Measurements from ENCODE around the gene OVOL1.

Gene OVOL1

DNA sequence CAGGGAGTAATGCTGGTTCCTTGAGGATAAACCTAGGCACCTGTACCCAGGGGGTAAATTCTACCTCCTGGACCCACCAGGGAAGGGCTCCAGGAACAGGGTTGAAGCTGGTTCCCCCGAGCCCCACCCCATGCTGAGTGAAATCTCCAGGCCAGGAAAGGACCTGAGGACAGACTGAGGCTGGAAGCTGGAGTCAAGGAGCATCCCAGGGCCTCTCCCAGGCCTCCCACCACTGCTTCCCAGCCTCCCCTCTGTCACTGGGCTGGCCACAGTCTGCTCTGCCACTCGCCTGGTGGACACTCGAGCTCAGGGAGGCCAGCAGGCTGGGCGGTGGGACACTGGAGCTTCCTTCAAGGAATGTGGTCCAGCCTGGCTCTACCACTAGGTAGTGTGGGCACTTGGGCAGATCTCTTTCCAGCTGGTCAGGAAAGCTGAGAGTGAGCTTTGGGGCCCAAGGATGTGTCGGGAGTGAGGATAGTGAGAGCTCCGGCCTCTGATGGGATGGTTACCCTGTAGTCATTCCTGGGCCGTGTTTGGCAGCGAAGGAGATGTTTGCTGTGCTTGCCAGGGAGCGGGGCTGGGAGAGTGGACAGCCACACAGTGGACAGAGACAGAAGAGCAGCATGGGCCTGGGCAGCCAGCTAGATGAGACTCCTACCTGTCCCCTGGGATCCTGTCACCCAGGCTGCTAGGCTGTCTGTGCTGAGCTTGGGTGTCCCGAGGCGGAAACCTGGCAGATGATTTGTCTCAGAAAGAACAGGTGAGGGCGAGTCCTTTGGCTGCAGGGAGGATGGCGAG is 3.4 kb downstream of the OVOL1 start:
- no peaks in the 10 kb centered on the region for H3K36me3 ChIP-seq (ENCODE audit: insufficient read depth)
- peaks cover 19% of the 10 kb centered on the region for H3K27me3 ChIP-seq (ENCODE audit: insufficient read depth, low read depth)
- H3K79me2 ChIP-seq (ENCODE audit: insufficient read depth, low read depth) = no peaks in the 10 kb centered on the region
- no peak overlapping the region for H3K4me3 ChIP-seq (IDR thresholded peaks at IDR 0.05; ENCODE audit: insufficient read depth, low read depth, low read length)
- H4K20me1 ChIP-seq (ENCODE audit: insufficient read depth) = no peaks in the 10 kb centered on the region
- H3K4me1 ChIP-seq (ENCODE audit: low read depth, poor library complexity, severe bottlenecking) = no peaks in the 10 kb centered on the region
- H3K4me2 ChIP-seq = no peak overlapping the region
- H3K27ac ChIP-seq = no peak overlapping the region
- TF ChIP-seq, protein P1, sequence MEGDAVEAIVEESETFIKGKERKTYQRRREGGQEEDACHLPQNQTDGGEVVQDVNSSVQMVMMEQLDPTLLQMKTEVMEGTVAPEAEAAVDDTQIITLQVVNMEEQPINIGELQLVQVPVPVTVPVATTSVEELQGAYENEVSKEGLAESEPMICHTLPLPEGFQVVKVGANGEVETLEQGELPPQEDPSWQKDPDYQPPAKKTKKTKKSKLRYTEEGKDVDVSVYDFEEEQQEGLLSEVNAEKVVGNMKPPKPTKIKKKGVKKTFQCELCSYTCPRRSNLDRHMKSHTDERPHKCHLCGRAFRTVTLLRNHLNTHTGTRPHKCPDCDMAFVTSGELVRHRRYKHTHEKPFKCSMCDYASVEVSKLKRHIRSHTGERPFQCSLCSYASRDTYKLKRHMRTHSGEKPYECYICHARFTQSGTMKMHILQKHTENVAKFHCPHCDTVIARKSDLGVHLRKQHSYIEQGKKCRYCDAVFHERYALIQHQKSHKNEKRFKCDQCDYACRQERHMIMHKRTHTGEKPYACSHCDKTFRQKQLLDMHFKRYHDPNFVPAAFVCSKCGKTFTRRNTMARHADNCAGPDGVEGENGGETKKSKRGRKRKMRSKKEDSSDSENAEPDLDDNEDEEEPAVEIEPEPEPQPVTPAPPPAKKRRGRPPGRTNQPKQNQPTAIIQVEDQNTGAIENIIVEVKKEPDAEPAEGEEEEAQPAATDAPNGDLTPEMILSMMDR (conservative IDR thresholded peaks at IDR 0.05; ENCODE audit: low read depth, low read length) = no peak
- no peak overlapping the region for H2AFZ ChIP-seq (ENCODE audit: low read depth)
- H3K9ac ChIP-seq = no peak overlapping the region

DNA sequence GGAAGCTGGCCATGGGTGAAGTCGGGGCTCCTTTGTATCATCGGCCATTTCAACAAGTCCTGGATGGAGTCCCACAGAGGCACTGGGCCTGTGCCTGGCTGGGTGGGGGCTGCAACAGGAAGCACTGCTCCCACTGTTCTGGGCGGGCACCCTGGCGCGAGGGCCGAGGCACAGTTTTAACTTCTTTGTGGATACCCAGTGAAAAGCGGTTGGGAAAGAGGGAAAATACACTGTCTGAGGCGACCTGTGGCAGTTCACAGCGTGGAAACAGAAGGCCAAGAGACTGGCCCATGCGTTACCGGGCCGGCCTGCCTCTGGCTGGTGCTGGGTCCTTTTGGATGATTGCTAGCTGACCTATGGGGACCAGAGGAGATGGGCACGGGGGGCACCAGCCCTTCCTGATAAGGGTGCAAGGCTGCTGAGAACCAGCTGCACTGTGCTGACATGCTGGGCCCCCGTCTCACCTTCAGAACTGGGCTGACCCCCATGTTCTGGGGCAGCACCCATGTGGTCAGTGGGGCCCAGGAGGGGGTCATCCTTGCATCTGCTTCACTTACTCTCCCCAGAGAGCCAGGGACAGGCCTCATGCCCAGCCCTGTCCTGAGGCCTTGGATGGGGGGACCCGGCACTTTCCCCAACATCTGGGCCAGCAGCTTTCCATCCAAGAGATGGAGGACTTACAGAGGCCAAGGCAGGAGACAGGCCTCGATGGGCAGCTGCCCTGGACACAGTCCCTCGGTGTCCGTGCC is 4.2 kb downstream of the OVOL1 start:
- Histone ChIP-seq H2AFZ (ENCODE audit: low read depth) (no peak overlapping the region), H3K27ac (no peak overlapping the region), H3K9ac (no peak overlapping the region), H3K4me3 (IDR thresholded peaks at IDR 0.05; ENCODE audit: insufficient read depth, low read depth, low read length) (no peak overlapping the region), H3K36me3 (ENCODE audit: insufficient read depth) (no peaks in the 10 kb centered on the region), H3K27me3 (ENCODE audit: insufficient read depth, low read depth) (peaks cover 20% of the 10 kb centered on the region), H3K4me1 (ENCODE audit: low read depth, poor library complexity, severe bottlenecking) (no peaks in the 10 kb centered on the region), H3K79me2 (ENCODE audit: insufficient read depth, low read depth) (no peaks in the 10 kb centered on the region), H4K20me1 (ENCODE audit: insufficient read depth) (no peaks in the 10 kb centered on the region), H3K4me2 (no peak overlapping the region)
- TF ChIP-seq, protein P1 (conservative IDR thresholded peaks at IDR 0.05; ENCODE audit: low read depth, low read length) = no peak

DNA sequence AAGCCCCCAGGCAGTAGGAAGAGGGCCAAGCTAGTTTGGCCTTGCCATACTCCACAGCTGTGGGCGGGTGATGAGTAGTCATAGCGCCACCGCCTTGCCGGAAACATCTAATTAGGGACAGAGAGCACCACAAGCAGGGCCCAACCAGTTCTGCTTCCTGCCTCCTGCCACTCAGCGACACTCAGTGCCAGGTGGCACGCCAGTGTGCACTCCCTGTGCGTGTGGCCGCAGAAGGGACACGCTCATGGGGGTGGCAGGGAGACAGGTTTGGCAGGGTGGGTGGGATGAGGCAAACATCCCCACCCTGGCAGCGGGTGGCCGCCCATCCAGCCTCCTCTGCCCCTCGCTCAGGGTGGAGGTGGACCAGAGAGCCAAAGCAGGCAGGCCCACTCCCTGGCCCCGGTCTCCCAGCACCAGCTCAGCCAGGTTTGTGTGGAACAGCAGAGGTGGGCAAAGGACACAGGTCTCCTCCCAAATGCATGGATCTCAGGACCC is 4.9 kb downstream of the OVOL1 start:
- Histone ChIP-seq H3K27ac (no peak overlapping the region), H3K27me3 (ENCODE audit: insufficient read depth, low read depth) (peaks cover 24% of the 10 kb centered on the region), H3K4me3 (IDR thresholded peaks at IDR 0.05; ENCODE audit: insufficient read depth, low read depth, low read length) (no peak overlapping the region), H3K9ac (no peak overlapping the region), H3K4me2 (no peak overlapping the region), H3K4me1 (ENCODE audit: low read depth, poor library complexity, severe bottlenecking) (no peaks in the 10 kb centered on the region), H3K36me3 (ENCODE audit: insufficient read depth) (no peaks in the 10 kb centered on the region), H4K20me1 (ENCODE audit: insufficient read depth) (no peaks in the 10 kb centered on the region), H3K79me2 (ENCODE audit: insufficient read depth, low read depth) (no peaks in the 10 kb centered on the region), H2AFZ (ENCODE audit: low read depth) (no peak overlapping the region)
- TF ChIP-seq, protein P1 (conservative IDR thresholded peaks at IDR 0.05; ENCODE audit: low read depth, low read length) = no peak

DNA sequence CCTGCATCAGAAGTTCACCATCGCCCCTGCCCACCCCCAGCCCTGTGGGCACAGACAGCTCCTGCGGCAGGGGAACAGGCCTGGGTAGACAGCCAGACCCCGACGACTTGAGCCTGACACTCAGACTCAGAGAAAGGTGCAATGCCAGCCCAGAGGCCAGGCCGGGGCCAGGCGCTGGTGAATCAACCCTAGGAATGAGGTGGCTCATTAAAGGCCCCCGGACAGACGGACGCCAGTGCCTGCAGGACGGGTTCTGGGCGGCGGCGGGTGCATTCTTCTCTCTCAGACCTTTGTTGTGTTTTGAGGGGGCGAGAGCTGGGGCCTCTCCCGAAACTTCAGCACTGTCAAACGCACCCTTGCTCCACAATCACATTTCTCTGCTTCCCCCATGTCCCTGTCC is 5.6 kb downstream of the OVOL1 start:
- no peak overlapping the region for H3K9ac ChIP-seq
- H4K20me1 ChIP-seq (ENCODE audit: insufficient read depth) = no peaks in the 10 kb centered on the region
- H3K27me3 ChIP-seq (ENCODE audit: insufficient read depth, low read depth) = peaks cover 24% of the 10 kb centered on the region
- no peak overlapping the region for H2AFZ ChIP-seq (ENCODE audit: low read depth)
- H3K4me2 ChIP-seq = no peak overlapping the region
- H3K4me1 ChIP-seq (ENCODE audit: low read depth, poor library complexity, severe bottlenecking) = no peaks in the 10 kb centered on the region
- TF ChIP-seq, protein P1 (conservative IDR thresholded peaks at IDR 0.05; ENCODE audit: low read depth, low read length) = no peak
- H3K36me3 ChIP-seq (ENCODE audit: insufficient read depth) = no peaks in the 10 kb centered on the region
- H3K79me2 ChIP-seq (ENCODE audit: insufficient read depth, low read depth) = no peaks in the 10 kb centered on the region
- H3K4me3 ChIP-seq (IDR thresholded peaks at IDR 0.05; ENCODE audit: insufficient read depth, low read depth, low read length) = no peak overlapping the region
- no peak overlapping the region for H3K27ac ChIP-seq
